ENCODE measurements around the gene ITGB4.
"Not testable (repeated sequence)": the region's sequence is repeated elsewhere in the genome, so short reads cannot be mapped to it uniquely, and the experiment has no call there.

The ITGB4 gene

DNA sequence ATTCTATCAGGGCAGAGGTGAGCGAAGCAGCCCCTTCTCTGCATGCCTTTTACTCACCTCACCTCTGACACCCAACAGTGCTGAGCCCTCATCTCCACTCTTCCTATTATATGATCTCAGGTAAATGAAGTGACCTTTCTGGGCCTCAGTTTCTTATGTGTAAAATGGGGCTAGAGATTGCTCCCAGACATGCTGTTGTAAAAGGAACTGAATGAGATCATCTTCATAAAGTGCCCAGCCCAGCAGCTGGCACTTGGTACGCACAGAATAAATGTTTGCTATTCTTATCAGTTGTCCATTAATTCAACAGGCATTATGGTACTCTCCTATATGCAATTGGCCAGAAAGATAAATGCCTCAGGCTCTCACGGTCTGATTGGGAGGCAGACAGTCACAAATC lies 48.3 kb downstream of the ITGB4 start:
- DNase-seq (ENCODE audit: low read depth) = no peak

DNA sequence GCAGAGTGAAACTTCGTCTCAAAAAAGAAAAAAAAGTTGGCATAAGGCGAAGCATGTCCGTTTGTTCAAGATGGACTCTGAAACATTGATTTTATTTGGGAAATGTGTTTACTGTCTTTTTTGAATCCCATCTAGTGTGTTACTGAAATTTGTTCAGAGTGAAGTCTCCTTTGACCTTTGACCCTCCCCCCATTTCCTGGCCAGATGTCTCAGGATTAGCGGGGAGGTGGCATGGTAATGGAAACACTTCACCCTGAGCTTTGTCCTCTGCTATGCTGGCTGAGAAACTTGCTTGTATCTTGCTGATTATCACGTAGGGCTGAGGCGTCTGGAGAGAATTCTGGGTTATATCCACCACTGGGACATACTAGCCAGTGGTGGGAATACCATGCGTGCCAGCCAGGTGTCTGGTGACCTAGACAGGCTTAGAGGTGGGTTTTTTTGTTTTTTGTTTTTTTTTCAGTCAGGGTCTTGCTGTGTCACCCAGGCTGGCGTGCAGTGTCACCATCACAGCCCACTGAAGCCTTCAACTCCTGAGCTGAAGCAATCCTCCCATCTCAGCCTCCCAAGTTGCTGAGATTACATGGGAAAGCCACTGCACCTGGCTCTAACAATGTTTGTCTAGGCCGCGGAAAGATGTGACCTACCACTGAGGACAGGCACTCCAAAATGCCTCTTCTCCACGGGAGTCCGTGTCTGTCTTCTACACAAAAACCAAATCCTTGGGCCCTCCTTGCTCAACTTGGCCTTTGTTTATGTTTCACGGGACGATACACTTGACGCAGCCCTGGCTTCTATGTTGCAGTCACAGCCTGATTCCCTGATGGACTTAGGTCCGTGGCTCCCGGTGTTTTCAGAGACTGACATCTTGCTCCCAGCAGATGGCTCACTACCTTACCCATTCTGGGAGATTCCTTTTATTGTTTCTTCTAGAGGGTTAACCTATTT lies 50.3 kb downstream of the ITGB4 start:
- DNase-seq (ENCODE audit: low read depth) = no peak

DNA sequence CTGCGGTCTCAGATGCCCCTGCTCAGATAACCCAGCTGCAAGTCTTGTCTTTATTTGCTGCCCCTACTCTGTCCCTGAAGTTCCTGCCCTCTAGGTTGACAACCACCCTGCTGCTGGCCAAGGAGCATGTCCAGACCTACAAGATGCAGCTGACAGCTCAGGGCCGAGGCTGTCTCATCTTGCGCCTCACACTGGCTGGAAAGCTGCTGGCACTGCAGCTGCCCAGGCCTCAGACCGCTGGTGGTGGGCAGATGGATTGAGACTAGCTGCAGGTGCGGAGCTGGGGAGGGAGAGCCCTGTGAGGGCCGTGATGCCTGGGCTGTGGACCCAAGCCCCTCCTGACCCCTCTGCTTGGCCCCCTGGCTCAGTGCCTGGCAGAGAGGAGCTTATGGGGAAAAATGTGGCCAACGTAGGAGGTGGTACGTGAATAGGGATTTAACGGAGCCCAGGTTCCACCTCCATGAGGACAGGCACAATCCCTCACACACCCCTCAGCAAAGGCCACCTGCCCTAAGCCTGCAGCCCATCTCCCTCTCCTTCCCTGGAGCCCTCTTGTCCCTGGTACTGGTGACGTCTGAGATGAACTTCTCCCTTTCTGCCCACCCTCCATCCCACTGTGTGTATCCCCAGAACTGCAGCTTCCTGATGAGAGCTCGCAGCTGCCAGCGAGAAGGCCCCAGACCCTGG lies 52.0 kb downstream of the ITGB4 start:
- no peak for DNase-seq (ENCODE audit: low read depth)

DNA sequence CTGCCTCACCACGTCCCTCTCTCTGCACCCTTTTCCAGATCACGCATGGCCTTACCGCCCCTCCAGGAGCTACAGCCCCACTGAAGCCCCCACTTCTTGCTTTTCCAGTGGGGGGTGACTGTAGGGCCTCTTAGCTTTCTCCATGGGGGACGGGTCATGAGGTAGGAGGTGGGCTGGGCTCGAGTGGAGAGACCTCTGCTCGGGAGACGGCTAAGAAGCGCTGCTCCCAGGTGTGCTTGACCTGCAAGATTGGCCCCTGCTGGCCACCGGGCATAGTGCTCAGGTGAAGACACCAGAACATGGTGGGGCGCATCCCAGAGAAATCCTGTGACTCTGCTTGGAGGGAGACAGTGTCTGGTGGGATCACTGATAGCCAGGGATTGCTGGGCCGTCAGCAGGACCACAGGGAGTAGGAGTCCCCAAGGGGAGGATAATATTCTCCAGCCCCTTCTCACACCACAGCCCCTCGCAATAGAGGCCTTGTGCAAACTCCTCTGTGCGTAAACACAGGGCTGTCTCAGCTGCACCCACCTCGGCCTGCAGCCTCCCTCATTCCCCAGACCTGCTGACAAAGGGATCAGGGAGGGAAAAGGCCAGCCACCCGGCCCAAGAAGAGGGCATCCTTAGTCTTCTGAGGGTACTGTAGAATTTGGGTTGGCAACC lies 52.7 kb downstream of the ITGB4 start:
- no peak for DNase-seq (ENCODE audit: low read depth)

DNA sequence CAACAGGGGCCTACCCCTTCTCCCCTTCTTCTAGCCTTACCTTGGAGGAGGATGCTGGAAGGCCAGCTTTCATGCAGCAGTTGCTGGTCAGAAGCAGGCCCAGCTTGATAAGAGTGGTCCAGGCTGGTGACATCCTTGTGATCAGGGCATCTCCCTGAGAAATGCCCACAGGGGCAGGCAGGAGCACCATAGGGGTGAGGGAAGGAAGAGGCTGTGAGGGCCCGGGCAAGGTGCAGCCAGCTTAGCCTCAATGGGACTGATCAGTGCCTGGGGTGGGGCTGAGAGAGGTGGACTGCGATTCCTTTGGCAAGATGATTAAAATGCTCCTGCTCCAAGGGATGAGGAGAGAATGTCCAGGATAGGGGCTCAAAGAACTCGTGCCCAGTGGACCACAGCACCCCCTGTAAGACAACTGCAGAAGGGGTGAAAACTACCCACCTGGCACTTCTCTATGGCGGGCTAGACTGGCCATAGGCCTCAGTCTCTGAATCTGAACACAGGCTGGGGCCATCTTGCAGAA lies 53.3 kb downstream of the ITGB4 start:
- no peak for DNase-seq (ENCODE audit: low read depth)

DNA sequence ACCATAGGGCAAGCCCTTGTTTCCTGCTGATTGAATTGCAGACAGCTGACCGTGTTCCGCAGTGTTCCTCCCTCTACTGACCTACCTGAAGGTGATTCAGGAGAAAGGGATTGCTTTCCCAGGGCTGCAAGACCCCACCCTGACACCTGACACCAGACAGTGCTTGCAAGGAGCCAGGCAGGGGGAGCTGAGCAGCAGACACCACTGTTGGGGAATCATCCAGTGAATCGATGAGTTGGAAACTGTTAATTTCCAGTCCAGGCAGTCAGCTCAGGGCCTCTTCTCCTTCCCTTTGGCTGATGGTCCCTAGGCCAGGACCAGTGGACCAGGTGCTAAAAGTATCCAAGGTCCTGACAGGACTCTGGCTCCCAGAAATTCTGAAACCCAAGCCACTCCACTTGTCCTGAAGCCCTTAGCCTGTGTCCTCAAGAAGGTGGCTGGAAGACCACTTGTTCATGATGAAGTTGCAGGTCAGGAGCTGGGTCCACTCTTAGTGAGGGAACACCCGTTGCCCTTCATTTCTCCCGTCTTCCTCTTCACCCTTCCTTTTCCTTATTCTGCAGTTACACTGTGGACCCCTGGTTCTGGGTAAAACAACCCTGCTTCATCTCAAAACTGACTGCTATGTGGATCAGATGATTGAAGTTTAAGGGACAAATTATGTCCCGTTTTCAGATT lies 53.9 kb downstream of the ITGB4 start:
- DNase-seq (ENCODE audit: low read depth) = no peak

DNA sequence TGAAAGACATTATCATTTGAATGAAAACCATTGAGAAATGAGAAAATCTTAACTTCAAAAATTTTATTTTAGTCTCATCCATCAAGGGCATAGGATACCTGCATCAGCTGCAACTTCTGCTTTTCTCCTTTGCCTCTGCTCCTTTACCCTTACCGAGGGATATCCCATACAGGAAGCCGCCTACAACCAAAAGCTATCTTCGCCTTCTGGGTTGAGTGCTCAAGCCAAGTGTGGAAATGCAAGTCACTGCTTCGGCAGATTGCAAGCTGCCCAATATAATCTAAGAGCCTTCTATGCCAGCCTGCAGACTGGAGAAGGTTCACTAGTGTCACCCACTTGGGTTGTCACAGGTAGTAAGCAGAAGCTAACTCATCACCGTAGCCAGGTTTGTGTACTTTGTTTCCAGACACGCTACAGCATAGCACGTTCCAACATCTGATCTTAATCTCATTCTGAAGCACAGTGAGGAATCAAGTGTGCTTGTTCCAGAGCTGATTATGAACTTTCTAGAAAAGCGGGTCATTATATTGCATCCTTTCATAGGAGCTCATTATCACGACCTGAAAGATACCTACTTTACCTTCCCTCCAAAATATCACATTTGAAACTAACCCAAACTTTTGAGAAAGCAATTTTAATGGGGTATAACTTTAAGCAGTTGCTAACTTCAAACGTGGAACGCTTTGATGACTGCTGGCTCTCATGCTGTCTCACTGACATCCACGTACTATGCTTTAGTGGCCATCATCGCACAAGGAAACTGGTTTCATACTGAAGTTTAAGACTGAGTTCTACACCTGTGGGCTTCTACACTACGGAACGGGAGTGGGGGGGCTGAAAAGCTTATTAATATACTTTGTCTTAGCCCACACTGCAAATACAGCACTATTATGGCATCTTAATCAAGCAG lies 55.4 kb downstream of the ITGB4 start:
- DNase-seq (ENCODE audit: low read depth) = peak; percentile 35

DNA sequence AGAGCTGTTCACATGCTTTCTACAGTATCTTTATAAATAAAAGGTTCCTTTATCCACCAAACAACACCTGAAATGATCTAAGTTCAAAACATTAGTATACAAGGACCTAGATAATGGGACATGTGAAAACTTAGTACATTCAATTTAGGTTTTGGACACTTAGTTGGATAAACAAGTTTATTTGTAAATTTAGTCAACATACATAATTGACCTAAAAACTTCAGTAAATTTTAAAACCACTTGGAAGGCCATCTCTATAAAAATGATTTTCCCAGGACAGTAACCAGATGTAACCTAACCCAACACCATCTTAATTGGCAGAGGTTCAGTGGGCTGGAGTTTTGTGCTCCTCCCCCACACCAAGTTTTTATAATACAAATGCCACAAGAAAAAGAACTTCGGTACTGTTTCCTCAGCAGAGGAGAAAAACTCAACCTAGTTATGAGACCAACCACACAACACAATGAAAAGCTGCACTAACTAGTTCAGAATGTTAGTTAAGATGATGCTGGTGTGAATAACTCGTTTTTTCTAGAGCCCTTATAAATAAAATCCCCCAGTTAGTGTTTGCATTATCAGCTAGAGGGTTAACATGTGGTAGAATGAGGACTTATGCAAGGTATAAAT lies 56.1 kb downstream of the ITGB4 start:
- no peak for DNase-seq (ENCODE audit: low read depth)

DNA sequence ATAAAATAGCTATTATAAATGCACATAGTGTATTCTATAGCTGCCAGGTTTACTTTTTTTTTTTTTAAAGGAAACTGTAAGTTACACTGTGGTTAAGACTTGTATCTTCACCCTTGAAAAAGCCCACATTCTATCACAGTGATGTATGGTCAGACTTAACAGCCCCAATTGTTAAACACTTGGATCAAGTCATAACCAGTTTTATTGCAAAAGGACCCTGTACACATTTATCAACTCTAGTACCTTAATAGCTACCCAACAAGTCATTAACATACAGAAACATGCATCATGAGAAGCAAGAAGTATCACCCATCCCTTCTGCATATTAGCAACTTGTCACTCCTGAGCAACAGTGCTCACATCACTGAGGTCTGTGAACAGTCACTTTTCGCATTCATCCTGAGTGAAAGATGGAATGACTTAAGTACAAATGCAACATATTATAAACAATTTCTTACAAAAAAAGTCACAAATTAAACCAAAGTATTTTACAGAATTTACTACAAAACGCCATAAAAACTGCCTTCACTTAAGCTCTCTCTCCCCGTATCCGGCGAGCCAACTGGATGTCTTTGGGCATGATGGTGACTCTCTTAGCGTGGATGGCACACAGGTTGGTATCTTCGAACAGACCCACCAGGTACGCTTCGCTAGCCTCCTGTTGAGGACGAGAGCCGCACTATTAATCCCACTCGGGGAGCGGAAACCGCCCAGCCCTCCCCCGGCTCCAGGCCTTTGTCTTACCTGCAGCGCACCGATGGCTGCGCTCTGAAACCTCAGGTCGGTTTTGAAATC lies 57.0 kb downstream of the ITGB4 start:
- DNase-seq (ENCODE audit: low read depth) = not testable (repeated sequence)

DNA sequence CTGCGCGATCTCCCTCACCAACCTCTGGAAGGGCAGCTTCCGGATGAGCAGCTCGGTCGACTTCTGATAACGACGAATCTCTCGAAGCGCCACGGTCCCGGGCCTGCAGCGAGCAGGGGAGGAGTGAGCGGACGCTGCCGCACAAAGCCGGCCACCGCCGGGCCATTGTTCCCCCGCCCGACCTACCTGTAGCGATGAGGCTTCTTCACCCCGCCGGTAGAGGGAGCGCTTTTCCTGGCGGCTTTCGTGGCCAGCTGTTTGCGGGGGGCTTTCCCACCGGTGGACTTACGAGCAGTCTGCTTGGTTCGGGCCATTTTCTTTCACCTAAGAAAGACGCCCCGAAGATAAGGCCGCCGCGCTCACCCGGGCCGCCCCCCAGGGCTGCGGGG lies 57.6 kb downstream of the ITGB4 start:
- DNase-seq (ENCODE audit: low read depth) = peak; percentile 56

DNA sequence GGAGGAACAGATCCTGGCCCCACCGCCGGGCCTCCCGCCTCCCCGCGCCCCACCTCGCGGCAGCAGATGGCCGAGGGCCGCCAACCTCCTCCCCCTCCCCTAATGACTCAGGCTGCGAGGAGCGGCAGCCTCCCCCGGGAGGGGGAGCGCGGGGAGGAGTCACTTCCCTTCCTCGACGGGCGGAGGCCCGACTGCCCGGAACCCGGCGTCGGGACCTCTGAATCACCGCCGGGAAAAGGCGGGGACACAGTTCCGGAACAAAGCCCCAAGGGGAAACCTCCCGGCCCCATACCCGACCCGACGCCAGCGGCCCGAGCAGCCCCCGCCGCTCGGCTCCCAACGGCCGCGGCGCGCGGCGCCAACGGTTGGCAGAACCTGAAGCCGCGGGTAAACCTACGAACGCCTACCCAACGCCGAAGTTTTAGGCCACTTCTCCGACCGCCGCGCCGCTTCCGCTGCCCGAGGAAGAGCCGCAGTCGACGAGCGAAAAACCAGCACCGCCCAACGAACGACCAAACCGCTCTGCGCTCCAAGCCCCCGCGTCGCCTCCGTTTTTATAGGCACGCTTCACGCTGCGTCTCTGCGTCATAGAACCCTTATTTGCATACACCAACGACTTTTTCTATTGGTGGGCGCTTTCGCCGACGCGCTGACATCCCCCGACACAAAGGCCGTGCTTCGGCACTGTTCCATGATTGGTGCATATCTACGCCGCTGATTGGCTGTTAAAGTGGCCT lies 58.2 kb downstream of the ITGB4 start:
- peak; percentile 91 for DNase-seq (ENCODE audit: low read depth)

DNA sequence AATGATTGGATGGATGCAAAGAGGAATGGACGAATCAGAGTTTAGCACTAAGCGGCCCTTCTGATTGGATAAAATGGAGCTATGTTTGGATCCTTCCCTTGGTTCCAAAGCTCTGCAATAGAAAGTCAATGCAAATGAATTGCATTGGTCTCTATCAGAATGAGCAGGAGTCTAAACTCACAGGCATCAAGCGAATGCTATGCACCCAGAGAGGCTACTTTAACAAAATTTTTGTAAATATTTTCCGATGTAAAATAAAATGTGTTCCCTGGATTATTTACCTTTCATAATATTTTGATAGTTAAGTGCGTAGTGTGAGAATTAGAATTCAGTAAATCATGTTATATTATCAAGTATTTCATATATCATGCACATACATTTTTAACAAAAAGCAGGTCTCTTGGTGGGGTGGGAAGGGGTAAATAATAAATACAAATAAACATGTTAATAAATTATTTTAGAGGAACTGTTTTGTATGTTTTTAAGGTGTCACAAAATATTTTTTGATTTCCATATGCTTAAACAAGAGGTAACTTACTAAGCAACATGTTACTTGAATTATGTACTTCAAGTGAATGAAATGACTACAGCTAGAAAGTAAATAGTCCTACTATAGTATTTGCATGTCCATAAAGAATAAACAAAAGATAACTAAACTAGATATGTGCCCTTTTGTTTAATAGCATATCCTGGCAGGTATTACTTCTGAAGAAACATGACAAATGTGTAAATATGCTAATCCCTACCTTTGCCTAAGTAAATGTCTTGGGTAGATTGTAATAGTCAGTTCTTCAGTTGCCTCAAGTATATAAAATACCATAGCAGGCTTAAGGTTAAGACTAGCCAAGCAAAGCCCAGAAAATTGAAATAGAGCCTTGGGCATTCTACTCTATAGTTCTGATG lies 59.0 kb downstream of the ITGB4 start:
- no peak for DNase-seq (ENCODE audit: low read depth)

DNA sequence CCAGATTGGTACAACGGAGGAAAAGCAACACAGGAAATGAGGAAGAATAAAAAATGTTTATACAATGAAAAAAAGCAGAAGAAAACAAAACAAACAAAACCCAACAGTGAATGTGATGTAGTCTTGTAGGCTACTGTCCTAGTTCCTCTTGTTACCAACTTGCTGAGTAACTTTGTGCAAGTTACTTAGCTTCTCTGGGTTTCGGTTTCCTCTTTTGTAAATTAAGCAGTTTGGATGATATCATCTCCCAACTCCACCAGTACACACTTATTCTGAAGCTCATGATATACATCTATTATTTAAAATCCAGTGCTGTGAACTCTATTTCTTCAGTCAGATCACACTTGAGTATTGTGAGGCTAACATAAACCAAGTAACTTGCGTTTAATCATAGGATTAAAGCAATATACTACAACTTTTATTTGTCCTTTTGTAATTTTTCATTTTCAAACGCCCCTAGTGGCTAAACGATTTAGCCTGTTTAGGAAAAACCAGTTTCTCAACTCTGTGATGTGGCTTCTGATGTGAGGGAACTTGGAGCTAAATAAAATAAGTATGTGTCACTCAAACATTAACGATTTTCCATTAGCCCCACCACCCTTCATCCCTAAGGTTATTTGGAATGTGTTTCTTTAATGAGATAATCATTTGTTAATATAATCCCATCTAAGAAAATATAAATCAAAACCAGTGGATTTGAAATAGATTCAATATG lies 62.0 kb downstream of the ITGB4 start:
- no peak for DNase-seq (ENCODE audit: low read depth)

DNA sequence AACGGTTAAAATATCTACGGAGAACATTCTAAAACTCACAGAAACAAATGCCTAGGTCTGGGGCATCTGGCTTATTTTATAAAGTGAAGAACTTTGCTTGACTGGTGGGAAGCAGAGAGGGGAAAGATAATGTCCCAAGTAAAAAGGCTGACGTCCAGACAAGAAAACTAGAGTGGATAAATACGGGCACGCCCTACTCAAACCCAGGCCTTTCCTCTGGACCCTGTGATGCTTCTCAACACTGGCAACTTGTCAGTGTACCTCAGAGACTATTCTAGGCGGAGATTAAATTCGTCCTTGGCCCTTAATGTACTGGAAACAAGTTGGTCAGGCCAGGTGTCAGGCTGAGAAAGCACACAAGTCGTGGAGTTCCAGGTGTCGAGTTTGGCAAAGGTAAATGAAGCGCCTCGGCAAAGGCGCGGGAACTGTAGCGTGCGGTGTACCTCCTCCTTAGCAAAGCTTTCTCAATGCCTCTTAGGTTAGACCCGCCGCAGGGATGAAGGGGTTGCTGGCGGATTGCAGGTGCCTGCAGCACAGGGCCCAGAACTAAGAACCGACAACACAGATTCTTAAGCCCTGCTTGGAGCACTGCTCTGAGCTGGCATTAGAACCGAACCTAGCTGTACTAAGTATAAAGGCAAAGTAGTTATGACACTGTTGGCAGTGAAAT lies 62.7 kb downstream of the ITGB4 start:
- no peak for DNase-seq (ENCODE audit: low read depth)

DNA sequence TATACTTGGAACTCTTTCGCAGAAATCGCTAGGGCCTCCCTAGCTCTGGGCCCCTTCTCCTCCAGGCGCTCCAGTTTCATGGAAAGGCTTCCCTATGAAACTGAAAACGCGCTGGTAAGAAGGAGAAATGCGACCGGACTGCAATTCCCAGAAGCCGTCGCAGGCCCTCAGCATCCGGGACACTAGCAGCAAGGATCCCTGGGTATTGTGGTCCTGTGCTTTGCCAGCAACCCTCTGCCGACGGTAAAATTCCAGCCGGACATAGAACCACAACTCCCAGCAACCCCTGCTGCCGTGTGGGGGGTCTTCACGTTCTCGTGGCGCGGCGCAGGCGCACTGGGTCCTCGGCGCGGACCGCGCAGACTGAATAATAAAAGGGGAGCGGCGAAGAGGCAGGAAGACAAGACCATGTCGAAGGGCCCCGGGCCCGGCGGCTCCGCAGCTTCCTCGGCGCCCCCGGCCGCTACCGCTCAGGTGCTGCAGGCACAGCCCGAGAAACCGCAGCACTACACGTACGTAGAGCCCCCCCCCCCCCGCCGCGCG lies 63.3 kb downstream of the ITGB4 start, which contains the start of gene UNK:
TSS of gene UNK (plus strand) at position 334 of the 543 bp plus-strand sequence. CDS start at position 409, 75 bp downstream.
- DNase-seq (ENCODE audit: low read depth) = peak; percentile 92
